ENCODE data around the gene MIOX. TPM values are rescaled to one million over a fixed set of nuclear protein-coding genes. Genes with fewer than 3 reads are reported as not detected.

The MIOX gene
- total RNA-seq, 1 experiment from 2014 or later = not detected

DNA sequence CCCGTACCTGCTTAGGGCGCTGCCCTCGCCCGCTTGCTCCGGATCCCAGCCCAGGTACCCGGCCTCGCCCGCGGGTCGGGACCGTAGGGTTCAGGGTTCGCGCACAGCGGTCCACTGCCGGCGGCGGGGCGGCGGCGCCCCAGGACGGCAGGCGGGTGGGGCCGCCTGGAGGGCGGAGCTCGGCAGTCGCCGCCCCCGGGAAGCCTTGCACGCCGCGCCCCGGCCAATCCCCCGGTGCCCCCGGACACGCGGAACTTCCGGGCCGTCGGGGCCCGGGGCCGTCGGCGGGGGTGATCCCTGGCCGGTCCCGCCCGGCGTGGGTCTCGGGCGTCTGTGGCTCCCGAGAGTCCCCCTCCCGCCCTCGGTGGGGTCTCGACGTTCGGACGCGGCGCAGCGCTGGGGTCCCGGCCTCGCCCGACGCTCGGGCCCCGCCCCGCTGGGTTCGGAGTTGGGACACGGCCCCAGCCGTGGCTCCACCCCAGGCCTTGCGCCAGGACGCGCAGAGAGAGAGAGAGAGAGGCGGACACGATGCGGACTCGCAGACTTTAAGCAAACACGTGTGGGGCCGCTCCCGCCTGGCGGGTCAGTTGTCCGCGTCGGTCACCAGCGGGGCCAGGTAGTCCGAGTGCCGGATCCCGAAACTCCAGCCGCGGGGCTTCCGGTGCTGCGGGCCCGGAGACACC lies 43.4 kb downstream of the MIOX start, which contains the start of gene TYMP:
TYMP (minus strand) TSS at position 116 of the 683 bp plus-strand sequence. CDS start 303 bp downstream, outside the sequence.
- peaks cover 50% of the 10 kb centered on the region for H3K36me3 Mint-ChIP-seq (ENCODE audit: insufficient read depth, unreplicated experiment)
- peak within 1 kb of the TSS; percentile 81 for H3K4me3 Mint-ChIP-seq (ENCODE audit: unreplicated experiment)
- peak within 1 kb of the TSS; percentile 68 for H3K4me3 ChIP-seq (ENCODE audit: low read depth, low read length)
- no peaks in the 10 kb centered on the region for H3K27me3 Mint-ChIP-seq (ENCODE audit: insufficient read depth, unreplicated experiment)
- no TSS peak for BruUV-seq (replicated peaks)
- no peaks in the 10 kb centered on the region for H3K9me3 Mint-ChIP-seq (ENCODE audit: unreplicated experiment)
- POLR2A ChIA-PET = no interaction called here
- no peaks in the 10 kb centered on the region for H3K9me3 ChIP-seq
- peak within 1 kb of the TSS; percentile 86 for H3K27ac Mint-ChIP-seq (ENCODE audit: unreplicated experiment)
- intact Hi-C loops (cut with micrococcal nuclease; ENCODE audit: unreplicated experiment) = loop anchor here (5.0 kb wide), 2 partner anchors 52 to 92 kb away; partner anchors contain the start of gene CHKB
- H3K4me1 ChIP-seq = peaks cover 37% of the 10 kb centered on the region
- no peaks in the 10 kb centered on the region for H3K36me3 ChIP-seq (ENCODE audit: control insufficient read depth, insufficient read depth, low read length)
- peak; percentile 69 to 82 for DNase-seq
- no peaks in the 10 kb centered on the region for H3K27me3 ChIP-seq (replicated peaks; ENCODE audit: control insufficient read depth, insufficient read depth, low read length)
- peaks cover 31% of the 10 kb centered on the region for H3K4me1 Mint-ChIP-seq (ENCODE audit: low read depth, unreplicated experiment)
- TF ChIP-seq, protein P1, sequence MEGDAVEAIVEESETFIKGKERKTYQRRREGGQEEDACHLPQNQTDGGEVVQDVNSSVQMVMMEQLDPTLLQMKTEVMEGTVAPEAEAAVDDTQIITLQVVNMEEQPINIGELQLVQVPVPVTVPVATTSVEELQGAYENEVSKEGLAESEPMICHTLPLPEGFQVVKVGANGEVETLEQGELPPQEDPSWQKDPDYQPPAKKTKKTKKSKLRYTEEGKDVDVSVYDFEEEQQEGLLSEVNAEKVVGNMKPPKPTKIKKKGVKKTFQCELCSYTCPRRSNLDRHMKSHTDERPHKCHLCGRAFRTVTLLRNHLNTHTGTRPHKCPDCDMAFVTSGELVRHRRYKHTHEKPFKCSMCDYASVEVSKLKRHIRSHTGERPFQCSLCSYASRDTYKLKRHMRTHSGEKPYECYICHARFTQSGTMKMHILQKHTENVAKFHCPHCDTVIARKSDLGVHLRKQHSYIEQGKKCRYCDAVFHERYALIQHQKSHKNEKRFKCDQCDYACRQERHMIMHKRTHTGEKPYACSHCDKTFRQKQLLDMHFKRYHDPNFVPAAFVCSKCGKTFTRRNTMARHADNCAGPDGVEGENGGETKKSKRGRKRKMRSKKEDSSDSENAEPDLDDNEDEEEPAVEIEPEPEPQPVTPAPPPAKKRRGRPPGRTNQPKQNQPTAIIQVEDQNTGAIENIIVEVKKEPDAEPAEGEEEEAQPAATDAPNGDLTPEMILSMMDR (IDR thresholded peaks at IDR 0.05; ENCODE audit: insufficient read depth in 1 of 2, low read depth in 1 of 2, low read length in 1 of 2, severe bottlenecking in 1 of 2, unreplicated experiment in 1 of 2) = no peak
- CTCF ChIA-PET = no interaction called here

DNA sequence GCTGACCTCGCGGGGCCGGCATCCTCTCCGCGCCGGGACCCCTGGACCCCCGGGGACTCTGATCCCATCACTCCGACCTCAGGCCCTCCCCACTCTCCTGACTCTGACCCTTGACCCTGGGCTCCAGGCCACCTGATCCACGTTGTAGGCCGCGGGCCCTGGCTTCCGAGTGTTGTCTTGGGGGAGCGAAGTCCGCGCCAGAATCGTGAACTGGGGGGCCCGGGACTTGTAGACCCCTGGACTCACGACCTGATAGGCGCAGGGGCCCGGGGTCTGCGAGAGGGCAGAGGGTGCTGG lies 43.9 kb downstream of the MIOX start:
- Mint-ChIP-seq H3K27ac (ENCODE audit: unreplicated experiment) (peak overlapping the region; percentile 86), H3K4me1 (ENCODE audit: low read depth, unreplicated experiment) (peaks cover 31% of the 10 kb centered on the region), H3K36me3 (ENCODE audit: insufficient read depth, unreplicated experiment) (peaks cover 45% of the 10 kb centered on the region), H3K9me3 (ENCODE audit: unreplicated experiment) (no peaks in the 10 kb centered on the region), H3K27me3 (ENCODE audit: insufficient read depth, unreplicated experiment) (no peaks in the 10 kb centered on the region), H3K4me3 (ENCODE audit: unreplicated experiment) (peak overlapping the region; percentile 81)
- BruUV-seq (replicated peaks) = no TSS peak
- no peak for DNase-seq
- TF ChIP-seq, protein P1 (IDR thresholded peaks at IDR 0.05; ENCODE audit: insufficient read depth in 1 of 2, low read depth in 1 of 2, low read length in 1 of 2, severe bottlenecking in 1 of 2, unreplicated experiment in 1 of 2) = no peak
- no peaks in the 10 kb centered on the region for H3K27me3 ChIP-seq (replicated peaks; ENCODE audit: control insufficient read depth, insufficient read depth, low read length)
- peaks cover 37% of the 10 kb centered on the region for H3K4me1 ChIP-seq
- peak overlapping the region; percentile 68 for H3K4me3 ChIP-seq (ENCODE audit: low read depth, low read length)
- intact Hi-C loops (cut with micrococcal nuclease; ENCODE audit: unreplicated experiment) = loop anchor here (5.0 kb wide), 1 partner anchor 92 kb away; no protein-coding TSS in a partner anchor
- ChIA-PET POLR2A (no interaction called here), CTCF (no interaction called here)
- no peaks in the 10 kb centered on the region for H3K9me3 ChIP-seq
- no peaks in the 10 kb centered on the region for H3K36me3 ChIP-seq (ENCODE audit: control insufficient read depth, insufficient read depth, low read length)

DNA sequence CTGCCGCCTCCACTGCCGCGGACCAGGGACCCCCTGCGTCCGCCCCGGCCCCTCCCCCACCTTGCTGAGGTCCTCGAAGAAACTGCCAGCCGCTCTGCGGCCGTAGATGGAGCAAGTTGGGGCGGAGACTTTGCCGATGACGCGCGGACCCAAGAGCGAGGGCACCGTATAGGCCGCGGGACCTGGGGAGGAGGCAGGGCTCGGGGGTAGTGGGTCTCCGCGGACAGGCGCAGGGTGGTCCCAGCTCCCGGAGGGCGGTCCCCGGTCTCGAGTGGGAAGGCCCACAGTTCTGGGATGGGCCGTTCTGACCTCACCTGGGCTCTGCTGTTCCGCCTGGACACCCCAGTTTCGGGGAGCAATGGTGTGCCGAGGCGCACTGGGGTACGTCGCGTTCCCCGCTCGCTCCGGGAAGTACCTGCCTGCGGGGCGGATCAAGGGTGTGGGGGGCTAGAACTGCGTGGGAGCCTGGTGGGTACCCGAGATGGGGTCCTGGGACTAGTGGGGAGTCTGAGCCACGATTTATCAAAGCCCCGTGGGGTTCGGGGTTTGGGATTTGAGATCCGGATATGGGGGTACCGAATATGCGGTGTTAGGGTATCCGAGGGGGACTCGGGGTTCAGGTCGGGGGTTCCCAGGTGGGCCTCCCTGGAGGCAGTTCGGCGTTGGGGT lies 44.4 kb downstream of the MIOX start:
- ChIA-PET POLR2A (interaction anchor here (1.5 kb wide), 1 partner anchor 51 kb away, joined by 3 read pairs; the partner anchor contains the start of gene CHKB), CTCF (no interaction called here)
- Mint-ChIP-seq H3K4me1 (ENCODE audit: low read depth, unreplicated experiment) (peaks cover 31% of the 10 kb centered on the region), H3K27ac (ENCODE audit: unreplicated experiment) (peak overlapping the region; percentile 86), H3K9me3 (ENCODE audit: unreplicated experiment) (no peaks in the 10 kb centered on the region), H3K4me3 (ENCODE audit: unreplicated experiment) (peak overlapping the region; percentile 81), H3K27me3 (ENCODE audit: insufficient read depth, unreplicated experiment) (no peaks in the 10 kb centered on the region), H3K36me3 (ENCODE audit: insufficient read depth, unreplicated experiment) (peaks cover 41% of the 10 kb centered on the region)
- Histone ChIP-seq H3K36me3 (ENCODE audit: control insufficient read depth, insufficient read depth, low read length) (no peaks in the 10 kb centered on the region), H3K27me3 (replicated peaks; ENCODE audit: control insufficient read depth, insufficient read depth, low read length) (no peaks in the 10 kb centered on the region), H3K9me3 (no peaks in the 10 kb centered on the region), H3K4me1 (peaks cover 37% of the 10 kb centered on the region), H3K4me3 (ENCODE audit: low read depth, low read length) (peak overlapping the region; percentile 68)
- DNase-seq = peak; percentile 80 to 82
- BruUV-seq (replicated peaks) = TSS peak; percentile 15
- TF ChIP-seq, protein P1 (IDR thresholded peaks at IDR 0.05; ENCODE audit: insufficient read depth in 1 of 2, low read depth in 1 of 2, low read length in 1 of 2, severe bottlenecking in 1 of 2, unreplicated experiment in 1 of 2) = no peak
- intact Hi-C loops (cut with micrococcal nuclease; ENCODE audit: unreplicated experiment) = loop anchor here (5.0 kb wide), 1 partner anchor 91 kb away; no protein-coding TSS in a partner anchor

Data from Caco-2 (cell line).